WTC11 (cell line): ENCODE results near the gene HDHD5. TPM values are rescaled to one million over a fixed set of nuclear protein-coding genes. Genes with fewer than 3 reads are reported as not detected.

Experiments used
- ATAC-seq: fragments of 200-7000 bp; cut with Tn5 transposase; 2 replicates; pipeline ENCODE4 v1.10.0; 2021; ENCODE audit warnings: mild to moderate bottlenecking, moderate library complexity
- CTCF ChIA-PET: fragments of 300-600 bp; sonication (Branson Sonifier 250); formaldehyde crosslinking; loops from one replicate; lab custom pipeline; 2021; ENCODE audit warnings: antibody characterized with exemption; lab: Charles Lee
- POLR2A ChIA-PET: fragments of 350-600 bp; sonication (Branson Sonifier 250); formaldehyde crosslinking; loops from one replicate; lab custom pipeline; 2021; ENCODE audit warnings: antibody characterized with exemption; lab: Charles Lee
- DNase-seq: peaks from one replicate; pipeline ENCODE4 v3.0.0; 2021; ENCODE audit warnings: low spot score
- H3K27ac Mint-ChIP-seq: 2 replicates; pipeline ENCODE4 v1.8.0; 2021; ENCODE audit warnings: mixed read lengths
- H3K27me3 Mint-ChIP-seq: 2 replicates; pipeline ENCODE4 v1.8.0; 2021; ENCODE audit warnings: low read depth, mild to moderate bottlenecking, moderate library complexity, mixed read lengths
- H3K36me3 Mint-ChIP-seq: 2 replicates; pipeline ENCODE4 v1.8.0; 2021; ENCODE audit warnings: mixed read lengths
- H3K4me1 Mint-ChIP-seq: 2 replicates; pipeline ENCODE4 v1.8.0; 2022; ENCODE audit warnings: mixed read lengths
- H3K4me3 Mint-ChIP-seq: 2 replicates; pipeline ENCODE4 v1.8.0; 2021; ENCODE audit warnings: mild to moderate bottlenecking, moderate library complexity, mixed read lengths
- H3K9me3 Mint-ChIP-seq: 2 replicates; pipeline ENCODE4 v1.8.0; 2021; ENCODE audit warnings: mixed read lengths
- HMGA2 ChIP-seq: fragments of 250-450 bp; sonication (Bioruptor Pico); IDR thresholded peaks from 2 replicates; pipeline ENCODE4 v1.4.0; 2021; ENCODE audit warnings: mild to moderate bottlenecking, moderate library complexity
- IRF2 ChIP-seq: sonication (generic); formaldehyde crosslinking; IDR thresholded peaks from 2 replicates; pipeline ENCODE4 v1.8.0; 2022; ENCODE audit warnings: low read depth, missing genetic modification reagents, borderline replicate concordance
- NFE2L1 ChIP-seq: sonication (generic); formaldehyde crosslinking; IDR thresholded peaks from 2 replicates; pipeline ENCODE4 v1.8.1; 2023; ENCODE audit warnings: missing genetic modification reagents
- OVOL2 ChIP-seq: fragments of 250-450 bp; sonication (Bioruptor Pico); IDR thresholded peaks from 2 replicates; pipeline ENCODE4 v1.9.0; 2021; ENCODE audit warnings: mild to moderate bottlenecking, borderline replicate concordance
- SMAD4 ChIP-seq: sonication (generic); formaldehyde crosslinking; IDR thresholded peaks from 2 replicates; pipeline ENCODE4 v1.8.0; 2022; ENCODE audit warnings: mild to moderate bottlenecking, missing genetic modification reagents
- ZNF219 ChIP-seq: sonication (generic); formaldehyde crosslinking; IDR thresholded peaks from 2 replicates; pipeline ENCODE4 v1.8.0; 2023; ENCODE audit warnings: missing genetic modification reagents, mild to moderate bottlenecking, borderline replicate concordance
- ZNF317 ChIP-seq: sonication (generic); formaldehyde crosslinking; IDR thresholded peaks from 2 replicates; pipeline ENCODE4 v1.8.1; 2023; ENCODE audit warnings: low read depth, mild to moderate bottlenecking, moderate library complexity, missing genetic modification reagents, borderline replicate concordance
- ZNF416 ChIP-seq: fragments of 250-450 bp; sonication (Bioruptor Pico); IDR thresholded peaks from 2 replicates; pipeline ENCODE4 v1.9.0; 2021; ENCODE audit warnings: mild to moderate bottlenecking, inconsistent platforms
- ZNF423 ChIP-seq: fragments of 250-450 bp; sonication (Bioruptor Pico); IDR thresholded peaks from 2 replicates; pipeline ENCODE4 v2.1.2; 2022; ENCODE audit warnings: mild to moderate bottlenecking, moderate library complexity
- total RNA-seq: library from RNA; stranded (reverse); gene quantifications from 3 replicates; pipeline ENCODE4 v1.2.3, GENCODE V29; 2021
- TF ChIP-seq, protein P1 (sequence below): sonication (generic); formaldehyde crosslinking; IDR thresholded peaks from 2 replicates; pipeline ENCODE4 v1.8.1; 2023; ENCODE audit warnings: mild to moderate bottlenecking, missing genetic modification reagents
- TF ChIP-seq, protein P2 (sequence below): sonication (generic); formaldehyde crosslinking; IDR thresholded peaks from 2 replicates; pipeline ENCODE4 v1.8.0; 2022; ENCODE audit warnings: mild to moderate bottlenecking, missing genetic modification reagents
- TF ChIP-seq, protein P3 (sequence below): sonication (generic); formaldehyde crosslinking; IDR thresholded peaks from 2 replicates; pipeline ENCODE4 v1.8.1; 2023; ENCODE audit warnings: mild to moderate bottlenecking, missing genetic modification reagents, moderate library complexity
- TF ChIP-seq, protein P4 (sequence below): sonication (generic); formaldehyde crosslinking; IDR thresholded peaks from 2 replicates; pipeline ENCODE4 v1.8.1; 2023; ENCODE audit warnings: mild to moderate bottlenecking, missing genetic modification reagents, borderline replicate concordance
- TF ChIP-seq, protein P5 (sequence below): fragments of 250-450 bp; sonication (Bioruptor Pico); conservative IDR thresholded peaks from 2 replicates; pipeline ENCODE4 v1.9.0; 2021; ENCODE audit warnings: mild to moderate bottlenecking
- TF ChIP-seq, protein P6 (sequence below): sonication (generic); formaldehyde crosslinking; IDR thresholded peaks from 2 replicates; pipeline ENCODE4 v1.8.1; 2023; ENCODE audit warnings: mild to moderate bottlenecking, missing genetic modification reagents, moderate library complexity
- TF ChIP-seq, protein P7 (sequence below): sonication (generic); formaldehyde crosslinking; IDR thresholded peaks from 2 replicates; pipeline ENCODE4 v1.8.1; 2022; ENCODE audit warnings: missing genetic modification reagents, borderline replicate concordance

Gene HDHD5
- total RNA-seq, 1 experiment from 2014 or later, result 84.0 TPM

DNA sequence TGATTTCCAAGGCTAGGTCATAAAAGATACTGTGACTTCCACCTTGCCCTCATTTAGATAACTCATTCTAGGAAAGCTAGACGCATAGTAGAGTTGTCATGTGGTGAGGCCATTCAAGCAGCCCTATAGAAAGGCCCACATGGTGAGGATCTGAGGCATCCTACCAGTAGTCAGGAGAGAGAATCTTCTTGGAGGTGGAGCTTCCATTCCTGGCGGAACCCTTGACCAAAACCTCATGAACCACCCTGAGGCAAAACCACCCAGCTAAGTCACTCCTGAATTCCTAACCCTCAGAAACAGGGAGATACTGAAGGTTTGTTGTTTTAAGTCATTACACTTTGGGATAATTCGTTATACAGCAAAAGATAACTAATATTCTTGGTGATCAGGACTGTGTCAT, 2.9 kb upstream of the HDHD5 start (continued):
- TF ChIP-seq, protein P1, sequence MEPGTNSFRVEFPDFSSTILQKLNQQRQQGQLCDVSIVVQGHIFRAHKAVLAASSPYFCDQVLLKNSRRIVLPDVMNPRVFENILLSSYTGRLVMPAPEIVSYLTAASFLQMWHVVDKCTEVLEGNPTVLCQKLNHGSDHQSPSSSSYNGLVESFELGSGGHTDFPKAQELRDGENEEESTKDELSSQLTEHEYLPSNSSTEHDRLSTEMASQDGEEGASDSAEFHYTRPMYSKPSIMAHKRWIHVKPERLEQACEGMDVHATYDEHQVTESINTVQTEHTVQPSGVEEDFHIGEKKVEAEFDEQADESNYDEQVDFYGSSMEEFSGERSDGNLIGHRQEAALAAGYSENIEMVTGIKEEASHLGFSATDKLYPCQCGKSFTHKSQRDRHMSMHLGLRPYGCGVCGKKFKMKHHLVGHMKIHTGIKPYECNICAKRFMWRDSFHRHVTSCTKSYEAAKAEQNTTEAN (CRISPR knock-in tag), result no peak
- TF ChIP-seq OVOL2 (no peak), ZNF416 (no peak), NFE2L1 (CRISPR knock-in tag) (no peak)
- TF ChIP-seq, protein P2, sequence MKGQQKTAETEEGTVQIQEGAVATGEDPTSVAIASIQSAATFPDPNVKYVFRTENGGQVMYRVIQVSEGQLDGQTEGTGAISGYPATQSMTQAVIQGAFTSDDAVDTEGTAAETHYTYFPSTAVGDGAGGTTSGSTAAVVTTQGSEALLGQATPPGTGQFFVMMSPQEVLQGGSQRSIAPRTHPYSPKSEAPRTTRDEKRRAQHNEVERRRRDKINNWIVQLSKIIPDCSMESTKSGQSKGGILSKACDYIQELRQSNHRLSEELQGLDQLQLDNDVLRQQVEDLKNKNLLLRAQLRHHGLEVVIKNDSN (CRISPR knock-in tag), result no peak

DNA sequence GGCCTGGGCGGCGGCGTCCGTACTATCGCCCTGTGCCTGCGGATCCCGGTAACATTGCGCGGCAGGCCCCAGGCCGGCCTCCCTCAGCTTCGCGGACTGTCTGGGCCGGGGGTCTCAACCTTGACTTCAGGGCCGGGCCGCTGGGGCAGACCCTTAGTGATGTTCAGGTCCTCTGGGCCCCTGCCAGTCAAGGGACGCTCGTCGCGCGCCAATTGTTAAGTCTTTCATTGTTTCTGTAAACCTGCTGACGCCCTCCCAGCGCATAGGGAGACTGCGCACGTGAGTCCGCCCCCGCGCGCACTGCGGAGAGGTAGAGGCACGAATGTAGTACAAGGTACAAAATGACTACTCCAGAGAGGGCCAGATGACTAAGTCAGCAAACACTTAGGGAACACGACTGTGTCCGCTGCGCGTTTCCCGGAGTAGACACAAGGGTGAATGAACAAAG, 451 bp upstream of the HDHD5 start:
- ATAC-seq, result peak; percentile 40
- CTCF ChIA-PET, result interaction anchor here (0.8 to 7.9 kb wide), 8 partner anchors 13 to 342 kb away, joined by 3 to 108 read pairs (median 4); no protein-coding TSS in a partner anchor

DNA sequence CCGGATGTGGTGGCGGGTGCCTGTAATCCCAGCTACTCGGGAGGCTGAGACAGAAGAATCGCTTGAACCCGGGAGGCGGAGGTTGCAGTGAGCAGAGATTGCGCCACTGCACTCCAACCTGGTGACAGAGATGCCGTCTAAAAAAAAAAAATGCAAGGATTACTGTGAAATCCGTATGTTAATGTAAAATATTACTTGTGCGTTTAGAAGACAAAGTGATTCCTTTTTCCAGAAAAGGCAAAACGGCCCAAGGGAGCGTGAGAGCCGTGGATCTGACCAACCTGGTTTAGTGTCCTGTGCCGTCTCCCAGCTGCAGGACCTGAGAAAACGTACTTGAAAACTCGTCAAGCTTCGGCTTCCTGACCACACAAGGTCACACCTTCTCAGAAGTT, 905 bp downstream of the HDHD5 start:
- H3K4me3 Mint-ChIP-seq, result peak overlapping the region; percentile 77
- POLR2A ChIA-PET, result interaction anchor here (0.7 to 1.4 kb wide), 2 partner anchors 13 to 115 kb away, joined by 3 read pairs; no protein-coding TSS in a partner anchor
- H3K4me1 Mint-ChIP-seq, result peaks cover 32% of the 10 kb centered on the region
- peaks cover 5% of the 10 kb centered on the region; the same call in 1 of the 2 replicates for H3K27me3 Mint-ChIP-seq
- CTCF ChIA-PET, result interaction anchor here (0.6 to 7.9 kb wide), 9 partner anchors 14 to 661 kb away, joined by 3 to 108 read pairs (median 3); partner anchors contain the start of gene TMEM121B
- no peak for ATAC-seq
- no peak for DNase-seq
- H3K9me3 Mint-ChIP-seq, result no peaks in the 10 kb centered on the region
- H3K27ac Mint-ChIP-seq, result peak overlapping the region; percentile 76
- no peak for TF ChIP-seq IRF2 (CRISPR knock-in tag)
- no peak for TF ChIP-seq ZNF423
- TF ChIP-seq, protein P3, sequence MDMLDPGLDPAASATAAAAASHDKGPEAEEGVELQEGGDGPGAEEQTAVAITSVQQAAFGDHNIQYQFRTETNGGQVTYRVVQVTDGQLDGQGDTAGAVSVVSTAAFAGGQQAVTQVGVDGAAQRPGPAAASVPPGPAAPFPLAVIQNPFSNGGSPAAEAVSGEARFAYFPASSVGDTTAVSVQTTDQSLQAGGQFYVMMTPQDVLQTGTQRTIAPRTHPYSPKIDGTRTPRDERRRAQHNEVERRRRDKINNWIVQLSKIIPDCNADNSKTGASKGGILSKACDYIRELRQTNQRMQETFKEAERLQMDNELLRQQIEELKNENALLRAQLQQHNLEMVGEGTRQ (CRISPR knock-in tag), result no peak
- TF ChIP-seq, protein P4, sequence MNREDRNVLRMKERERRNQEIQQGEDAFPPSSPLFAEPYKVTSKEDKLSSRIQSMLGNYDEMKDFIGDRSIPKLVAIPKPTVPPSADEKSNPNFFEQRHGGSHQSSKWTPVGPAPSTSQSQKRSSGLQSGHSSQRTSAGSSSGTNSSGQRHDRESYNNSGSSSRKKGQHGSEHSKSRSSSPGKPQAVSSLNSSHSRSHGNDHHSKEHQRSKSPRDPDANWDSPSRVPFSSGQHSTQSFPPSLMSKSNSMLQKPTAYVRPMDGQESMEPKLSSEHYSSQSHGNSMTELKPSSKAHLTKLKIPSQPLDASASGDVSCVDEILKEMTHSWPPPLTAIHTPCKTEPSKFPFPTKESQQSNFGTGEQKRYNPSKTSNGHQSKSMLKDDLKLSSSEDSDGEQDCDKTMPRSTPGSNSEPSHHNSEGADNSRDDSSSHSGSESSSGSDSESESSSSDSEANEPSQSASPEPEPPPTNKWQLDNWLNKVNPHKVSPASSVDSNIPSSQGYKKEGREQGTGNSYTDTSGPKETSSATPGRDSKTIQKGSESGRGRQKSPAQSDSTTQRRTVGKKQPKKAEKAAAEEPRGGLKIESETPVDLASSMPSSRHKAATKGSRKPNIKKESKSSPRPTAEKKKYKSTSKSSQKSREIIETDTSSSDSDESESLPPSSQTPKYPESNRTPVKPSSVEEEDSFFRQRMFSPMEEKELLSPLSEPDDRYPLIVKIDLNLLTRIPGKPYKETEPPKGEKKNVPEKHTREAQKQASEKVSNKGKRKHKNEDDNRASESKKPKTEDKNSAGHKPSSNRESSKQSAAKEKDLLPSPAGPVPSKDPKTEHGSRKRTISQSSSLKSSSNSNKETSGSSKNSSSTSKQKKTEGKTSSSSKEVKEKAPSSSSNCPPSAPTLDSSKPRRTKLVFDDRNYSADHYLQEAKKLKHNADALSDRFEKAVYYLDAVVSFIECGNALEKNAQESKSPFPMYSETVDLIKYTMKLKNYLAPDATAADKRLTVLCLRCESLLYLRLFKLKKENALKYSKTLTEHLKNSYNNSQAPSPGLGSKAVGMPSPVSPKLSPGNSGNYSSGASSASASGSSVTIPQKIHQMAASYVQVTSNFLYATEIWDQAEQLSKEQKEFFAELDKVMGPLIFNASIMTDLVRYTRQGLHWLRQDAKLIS, result no peak
- 0 out of 2 replicates have a peak, but pooled peaks have one; percentile 11 for TF ChIP-seq SMAD4 (CRISPR knock-in tag)
- no peak for TF ChIP-seq ZNF219 (CRISPR knock-in tag)
- TF ChIP-seq, protein P5, sequence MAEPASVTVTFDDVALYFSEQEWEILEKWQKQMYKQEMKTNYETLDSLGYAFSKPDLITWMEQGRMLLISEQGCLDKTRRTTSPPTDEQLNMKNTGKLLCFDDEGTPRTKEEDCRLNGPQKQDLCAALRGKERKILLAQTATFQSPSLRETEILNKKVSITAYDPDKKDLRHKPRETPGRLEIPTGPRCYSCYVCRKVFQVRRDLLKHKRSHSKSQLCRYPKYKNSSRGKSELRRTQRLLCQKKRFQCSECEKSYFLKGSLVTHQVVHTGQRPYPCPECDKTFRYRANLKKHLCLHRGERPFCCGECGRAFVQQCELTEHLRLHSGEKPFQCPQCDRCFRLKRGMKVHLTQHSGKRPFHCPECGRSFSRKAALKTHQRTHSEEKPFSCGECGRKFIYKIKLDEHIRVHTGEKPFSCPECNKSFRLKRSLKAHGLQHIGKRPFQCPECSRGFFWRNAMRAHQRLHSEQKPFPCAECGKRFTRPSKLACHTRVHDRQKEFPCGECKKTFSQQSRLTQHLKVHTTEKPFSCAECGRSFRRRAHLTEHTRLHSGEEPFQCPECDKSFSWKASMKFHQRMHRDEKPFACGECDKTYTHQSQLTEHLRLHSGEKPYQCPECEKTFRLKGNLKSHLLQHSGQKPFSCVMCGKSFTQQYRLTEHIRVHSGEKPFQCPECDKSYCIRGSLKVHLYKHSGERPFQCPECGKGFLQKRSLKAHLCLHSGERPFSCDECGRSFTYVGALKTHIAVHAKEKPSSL (CRISPR knock-in tag), result no peak
- H3K36me3 Mint-ChIP-seq, result peaks cover 4% of the 10 kb centered on the region; the same call in 1 of the 2 replicates

More for the DNA sequence above, 451 bp upstream of the HDHD5 start:
- peaks cover 5% of the 10 kb centered on the region; the same call in 1 of the 2 replicates for H3K27me3 Mint-ChIP-seq
- TF ChIP-seq HMGA2 (CRISPR knock-in tag), result no peak
- TF ChIP-seq, protein P6, sequence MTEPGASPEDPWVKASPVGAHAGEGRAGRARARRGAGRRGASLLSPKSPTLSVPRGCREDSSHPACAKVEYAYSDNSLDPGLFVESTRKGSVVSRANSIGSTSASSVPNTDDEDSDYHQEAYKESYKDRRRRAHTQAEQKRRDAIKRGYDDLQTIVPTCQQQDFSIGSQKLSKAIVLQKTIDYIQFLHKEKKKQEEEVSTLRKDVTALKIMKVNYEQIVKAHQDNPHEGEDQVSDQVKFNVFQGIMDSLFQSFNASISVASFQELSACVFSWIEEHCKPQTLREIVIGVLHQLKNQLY, result no peak
- TF ChIP-seq, protein P7, sequence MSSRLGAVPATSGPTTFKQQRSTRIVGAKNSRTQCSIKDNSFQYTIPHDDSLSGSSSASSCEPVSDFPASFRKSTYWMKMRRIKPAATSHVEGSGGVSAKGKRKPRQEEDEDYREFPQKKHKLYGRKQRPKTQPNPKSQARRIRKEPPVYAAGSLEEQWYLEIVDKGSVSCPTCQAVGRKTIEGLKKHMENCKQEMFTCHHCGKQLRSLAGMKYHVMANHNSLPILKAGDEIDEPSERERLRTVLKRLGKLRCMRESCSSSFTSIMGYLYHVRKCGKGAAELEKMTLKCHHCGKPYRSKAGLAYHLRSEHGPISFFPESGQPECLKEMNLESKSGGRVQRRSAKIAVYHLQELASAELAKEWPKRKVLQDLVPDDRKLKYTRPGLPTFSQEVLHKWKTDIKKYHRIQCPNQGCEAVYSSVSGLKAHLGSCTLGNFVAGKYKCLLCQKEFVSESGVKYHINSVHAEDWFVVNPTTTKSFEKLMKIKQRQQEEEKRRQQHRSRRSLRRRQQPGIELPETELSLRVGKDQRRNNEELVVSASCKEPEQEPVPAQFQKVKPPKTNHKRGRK (CRISPR knock-in tag), result no peak
- TF ChIP-seq ZNF317, result 0 out of 2 replicates have a peak, but pooled peaks have one; percentile 4
- TF ChIP-seq SMAD4 (CRISPR knock-in tag), result no peak
- H3K27ac Mint-ChIP-seq, result peak overlapping the region; percentile 79
- peaks cover 4% of the 10 kb centered on the region; the same call in 1 of the 2 replicates for H3K36me3 Mint-ChIP-seq
- H3K9me3 Mint-ChIP-seq, result no peaks in the 10 kb centered on the region
- POLR2A ChIA-PET, result interaction anchor here (1.9 kb wide), 1 partner anchor 12 kb away, joined by 4 read pairs; no protein-coding TSS in a partner anchor
- H3K4me3 Mint-ChIP-seq, result peak overlapping the region; percentile 87
- H3K4me1 Mint-ChIP-seq, result peaks cover 31% of the 10 kb centered on the region
- DNase-seq, result no peak
